ENCODE measurements around the gene HSPD1. TPM values are rescaled to one million over a fixed set of nuclear protein-coding genes. Genes with fewer than 3 reads are reported as not detected.

The HSPD1 gene
- total and polyA plus RNA-seq, 2 of the 13 experiments (the other 11 are each of a cell fraction or from before 2014, with no cell fraction given): 685 to 2,610 TPM

DNA sequence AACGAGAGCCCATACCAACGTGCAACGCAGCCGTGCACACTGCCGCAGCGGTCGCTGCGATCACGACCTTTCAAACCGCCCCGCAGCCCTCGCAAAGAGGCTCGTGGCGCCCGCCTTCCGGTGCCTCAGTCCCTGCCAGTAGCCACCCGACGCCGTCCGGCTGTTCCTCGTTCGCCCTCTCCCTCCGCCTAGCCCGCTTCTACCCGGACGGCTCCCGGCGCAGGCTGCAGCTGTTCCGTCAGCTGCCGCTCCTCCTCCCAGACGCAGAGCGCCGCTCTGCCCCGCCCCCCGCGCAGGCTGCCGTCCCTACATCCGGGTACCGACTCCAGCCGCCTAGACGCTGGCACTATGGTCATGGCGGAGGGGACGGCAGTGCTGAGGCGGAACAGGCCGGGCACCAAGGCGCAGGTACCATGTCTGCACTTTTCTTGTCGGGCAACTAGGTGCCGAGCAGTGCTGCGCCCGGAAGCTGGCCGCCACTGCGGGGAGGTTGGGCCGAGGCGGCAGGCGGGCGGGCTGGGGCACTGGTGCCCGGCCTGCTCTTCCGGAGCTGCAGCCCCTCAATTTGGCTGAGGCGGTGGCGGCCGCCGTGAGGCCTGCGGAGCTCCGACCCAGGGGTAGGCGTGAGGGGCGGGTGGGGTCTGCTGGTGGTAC is 16.2 kb upstream of the HSPD1 start, which contains the start of gene MOB4 (continued):
- TF ChIP-seq, protein P1, sequence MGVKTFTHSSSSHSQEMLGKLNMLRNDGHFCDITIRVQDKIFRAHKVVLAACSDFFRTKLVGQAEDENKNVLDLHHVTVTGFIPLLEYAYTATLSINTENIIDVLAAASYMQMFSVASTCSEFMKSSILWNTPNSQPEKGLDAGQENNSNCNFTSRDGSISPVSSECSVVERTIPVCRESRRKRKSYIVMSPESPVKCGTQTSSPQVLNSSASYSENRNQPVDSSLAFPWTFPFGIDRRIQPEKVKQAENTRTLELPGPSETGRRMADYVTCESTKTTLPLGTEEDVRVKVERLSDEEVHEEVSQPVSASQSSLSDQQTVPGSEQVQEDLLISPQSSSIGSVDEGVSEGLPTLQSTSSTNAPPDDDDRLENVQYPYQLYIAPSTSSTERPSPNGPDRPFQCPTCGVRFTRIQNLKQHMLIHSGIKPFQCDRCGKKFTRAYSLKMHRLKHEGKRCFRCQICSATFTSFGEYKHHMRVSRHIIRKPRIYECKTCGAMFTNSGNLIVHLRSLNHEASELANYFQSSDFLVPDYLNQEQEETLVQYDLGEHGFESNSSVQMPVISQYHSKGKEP (CRISPR knock-in tag; IDR thresholded peaks at IDR 0.05): peak; percentile 94
- TF ChIP-seq ZBTB42 (CRISPR knock-in tag; IDR thresholded peaks at IDR 0.05) (peak; percentile 92), TCF7 (IDR thresholded peaks at IDR 0.05; ENCODE audit: low read depth) (no peak; the same call in 1 of the 2 replicates), ZNF616 (CRISPR knock-in tag; IDR thresholded peaks at IDR 0.05; ENCODE audit: low read depth) (peak; percentile 84), KLF13 (CRISPR knock-in tag; IDR thresholded peaks at IDR 0.05) (peak; percentile 99), AHR (CRISPR knock-in tag; IDR thresholded peaks at IDR 0.05) (peak; percentile 97), IRX3 (CRISPR knock-in tag; IDR thresholded peaks at IDR 0.05; ENCODE audit: borderline replicate concordance, low read depth) (peak; percentile 87), SMYD3 (CRISPR knock-in tag; IDR thresholded peaks at IDR 0.05) (peak; percentile 93; the same call in 1 of the 2 replicates), ZNF790 (CRISPR knock-in tag; IDR thresholded peaks at IDR 0.05; ENCODE audit: borderline replicate concordance) (peak; percentile 84; the same call in 1 of the 2 replicates), ZNF160 (CRISPR knock-in tag; IDR thresholded peaks at IDR 0.05) (peak; percentile 91), ZNF253 (CRISPR knock-in tag; IDR thresholded peaks at IDR 0.05; ENCODE audit: borderline replicate concordance) (peak; percentile 92; the same call in 1 of the 2 replicates), MLLT10 (CRISPR knock-in tag; IDR thresholded peaks at IDR 0.05) (no peak), KMT2B (CRISPR knock-in tag; IDR thresholded peaks at IDR 0.05) (peak; percentile 99), SNAPC2 (CRISPR knock-in tag; IDR thresholded peaks at IDR 0.05) (peak; percentile 99), NKX3-1 (CRISPR knock-in tag; IDR thresholded peaks at IDR 0.05) (peak; percentile 76), HMGA1 (CRISPR knock-in tag; conservative IDR thresholded peaks at IDR 0.05) (no peak), ZNF460 (CRISPR knock-in tag; IDR thresholded peaks at IDR 0.05; ENCODE audit: borderline replicate concordance) (peak; percentile 64; the same call in 1 of the 2 replicates), ZNF282 (IDR thresholded peaks at IDR 0.05; ENCODE audit: partially characterized antibody) (no peak), XRCC5 (optimal IDR thresholded peaks at IDR 0.05; ENCODE audit: low read length) (peak; percentile 99), ARID3A (IDR thresholded peaks at IDR 0.05; ENCODE audit: low read depth, low read length) (peak; percentile 57), TBL1XR1 (IDR thresholded peaks at IDR 0.05; ENCODE audit: borderline replicate concordance, low read length, partially characterized antibody) (peak; percentile 81), ELF3 (CRISPR knock-in tag; IDR thresholded peaks at IDR 0.05) (peak; percentile 99)
- TF ChIP-seq, protein P2, sequence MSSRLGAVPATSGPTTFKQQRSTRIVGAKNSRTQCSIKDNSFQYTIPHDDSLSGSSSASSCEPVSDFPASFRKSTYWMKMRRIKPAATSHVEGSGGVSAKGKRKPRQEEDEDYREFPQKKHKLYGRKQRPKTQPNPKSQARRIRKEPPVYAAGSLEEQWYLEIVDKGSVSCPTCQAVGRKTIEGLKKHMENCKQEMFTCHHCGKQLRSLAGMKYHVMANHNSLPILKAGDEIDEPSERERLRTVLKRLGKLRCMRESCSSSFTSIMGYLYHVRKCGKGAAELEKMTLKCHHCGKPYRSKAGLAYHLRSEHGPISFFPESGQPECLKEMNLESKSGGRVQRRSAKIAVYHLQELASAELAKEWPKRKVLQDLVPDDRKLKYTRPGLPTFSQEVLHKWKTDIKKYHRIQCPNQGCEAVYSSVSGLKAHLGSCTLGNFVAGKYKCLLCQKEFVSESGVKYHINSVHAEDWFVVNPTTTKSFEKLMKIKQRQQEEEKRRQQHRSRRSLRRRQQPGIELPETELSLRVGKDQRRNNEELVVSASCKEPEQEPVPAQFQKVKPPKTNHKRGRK (CRISPR knock-in tag; IDR thresholded peaks at IDR 0.05): peak; percentile 94
- TF ChIP-seq, protein P3, sequence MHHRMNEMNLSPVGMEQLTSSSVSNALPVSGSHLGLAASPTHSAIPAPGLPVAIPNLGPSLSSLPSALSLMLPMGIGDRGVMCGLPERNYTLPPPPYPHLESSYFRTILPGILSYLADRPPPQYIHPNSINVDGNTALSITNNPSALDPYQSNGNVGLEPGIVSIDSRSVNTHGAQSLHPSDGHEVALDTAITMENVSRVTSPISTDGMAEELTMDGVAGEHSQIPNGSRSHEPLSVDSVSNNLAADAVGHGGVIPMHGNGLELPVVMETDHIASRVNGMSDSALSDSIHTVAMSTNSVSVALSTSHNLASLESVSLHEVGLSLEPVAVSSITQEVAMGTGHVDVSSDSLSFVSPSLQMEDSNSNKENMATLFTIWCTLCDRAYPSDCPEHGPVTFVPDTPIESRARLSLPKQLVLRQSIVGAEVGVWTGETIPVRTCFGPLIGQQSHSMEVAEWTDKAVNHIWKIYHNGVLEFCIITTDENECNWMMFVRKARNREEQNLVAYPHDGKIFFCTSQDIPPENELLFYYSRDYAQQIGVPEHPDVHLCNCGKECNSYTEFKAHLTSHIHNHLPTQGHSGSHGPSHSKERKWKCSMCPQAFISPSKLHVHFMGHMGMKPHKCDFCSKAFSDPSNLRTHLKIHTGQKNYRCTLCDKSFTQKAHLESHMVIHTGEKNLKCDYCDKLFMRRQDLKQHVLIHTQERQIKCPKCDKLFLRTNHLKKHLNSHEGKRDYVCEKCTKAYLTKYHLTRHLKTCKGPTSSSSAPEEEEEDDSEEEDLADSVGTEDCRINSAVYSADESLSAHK (CRISPR knock-in tag; IDR thresholded peaks at IDR 0.05; ENCODE audit: borderline replicate concordance): no peak
